B cell (primary cell): Measurements from ENCODE around the gene MYO1E.
A peak's percentile ranks its signal among the peaks of the same experiment; 100 is the strongest.

Experiments
- CTCF ChIP-seq: fragments of 200-600 bp; IDR thresholded peaks from one replicate; pipeline ENCODE4 v1.8.0; 2022; ENCODE audit warnings: antibody characterized with exemption, mild to moderate bottlenecking
- EZH2 ChIP-seq: IDR thresholded peaks from 2 replicates; pipeline ENCODE4 v1.6.1; 2012; ENCODE audit warnings: borderline replicate concordance, low read depth, mild to moderate bottlenecking, moderate library complexity, low read length; ENCODE audit not compliant: insufficient read depth, poor library complexity, severe bottlenecking

GRCh38 chr15:59138243-59138642, 234.4 kb downstream of the MYO1E start:
- TF ChIP-seq CTCF (peak; percentile 80), EZH2 (no peak)
